M059J (cell line): ENCODE measurements around the gene CC2D1B. TPM values are rescaled to one million over a fixed set of nuclear protein-coding genes. Genes with fewer than 3 reads are reported as not detected.

Source experiments
- DNase-seq: peaks from one replicate; pipeline ENCODE4 v3.0.0-alpha.2; 2012; ENCODE audit warnings: low read depth
- total RNA-seq: library from RNA; depleted of rRNA; stranded (reverse); fragments of >200 nt; shearing (Covaris generic); gene quantifications from 2 replicates; pipeline ENCODE4 v1.2.3, GENCODE V29; 2014

Gene CC2D1B
- total RNA-seq, 1 experiment from 2014 or later = 32.5 TPM

DNA sequence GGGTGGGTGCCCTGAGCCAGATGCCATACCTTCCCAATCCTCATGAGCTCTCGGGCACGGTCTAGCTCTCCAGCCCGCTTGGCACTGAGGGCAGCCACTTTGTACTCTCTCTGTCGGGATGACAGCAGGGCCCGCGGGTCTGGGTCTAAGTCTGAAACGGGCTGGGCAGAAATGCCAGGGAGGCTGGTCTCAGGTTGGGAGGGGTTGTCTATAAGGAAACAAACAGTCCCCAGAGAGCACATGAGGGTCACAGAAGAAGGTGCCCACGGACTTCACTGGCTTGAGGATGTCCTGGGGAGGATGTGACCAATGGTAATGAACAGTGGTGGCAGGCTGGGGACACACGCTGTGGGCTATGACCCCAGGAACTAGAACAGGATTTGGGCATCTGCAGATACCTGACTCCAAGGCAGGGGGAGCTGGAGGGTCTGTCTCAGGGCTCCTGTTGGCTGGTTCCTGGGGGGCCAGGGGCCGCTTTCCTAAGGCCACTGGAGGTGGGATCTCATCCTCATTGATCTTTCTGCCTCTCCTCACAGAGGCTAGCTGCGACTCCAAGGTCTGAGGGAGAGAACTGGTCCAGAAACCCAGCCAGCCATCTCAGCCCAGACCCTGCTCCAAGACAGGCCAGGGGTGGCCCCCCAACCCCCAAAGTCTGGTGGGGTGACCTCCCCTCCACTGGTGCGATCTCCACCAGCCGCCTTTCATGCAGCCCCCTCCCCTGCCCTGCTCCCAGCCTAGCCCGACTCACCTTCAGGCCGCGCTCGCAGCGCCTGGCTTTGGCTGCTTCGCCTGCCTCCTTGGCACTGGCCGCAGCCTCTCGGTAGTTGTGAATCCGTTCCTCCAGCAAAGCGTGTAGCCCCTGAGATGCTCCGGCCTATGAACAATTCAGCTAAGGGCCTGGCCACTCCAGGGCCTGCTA, 6.1 kb downstream of the CC2D1B start:
- no peak for DNase-seq

DNA sequence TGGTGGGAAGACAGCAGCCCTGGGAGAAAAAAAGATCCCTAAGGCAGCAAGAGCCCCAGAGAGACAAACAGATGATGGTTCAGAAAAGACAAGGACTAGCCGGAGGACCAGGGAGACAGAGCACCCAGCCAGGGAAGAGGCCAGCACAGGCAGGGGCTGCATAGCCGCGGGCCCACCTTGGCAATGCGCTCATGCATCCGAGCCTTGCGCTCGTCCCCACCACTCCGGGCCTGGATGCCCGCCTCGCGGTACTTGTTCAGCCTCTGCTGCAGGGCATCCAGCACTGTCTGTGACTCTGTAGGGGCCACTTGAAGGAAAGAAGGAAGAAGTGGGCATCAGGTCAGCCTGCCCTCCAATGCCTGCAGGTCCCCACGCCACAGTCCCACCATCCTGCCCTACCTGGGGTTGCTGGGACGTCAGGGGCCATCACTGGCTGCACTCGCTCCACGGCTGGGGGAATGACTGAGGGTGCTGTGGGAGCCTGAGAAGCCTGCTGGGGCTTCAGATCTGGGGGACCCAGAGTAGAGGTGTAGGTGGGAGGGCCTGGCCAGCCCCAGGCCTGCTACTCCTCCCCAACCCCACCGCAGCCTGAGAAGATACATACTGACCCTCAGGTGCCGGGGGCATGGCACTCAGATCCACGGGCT, 7.0 kb downstream of the CC2D1B start:
- no peak for DNase-seq

DNA sequence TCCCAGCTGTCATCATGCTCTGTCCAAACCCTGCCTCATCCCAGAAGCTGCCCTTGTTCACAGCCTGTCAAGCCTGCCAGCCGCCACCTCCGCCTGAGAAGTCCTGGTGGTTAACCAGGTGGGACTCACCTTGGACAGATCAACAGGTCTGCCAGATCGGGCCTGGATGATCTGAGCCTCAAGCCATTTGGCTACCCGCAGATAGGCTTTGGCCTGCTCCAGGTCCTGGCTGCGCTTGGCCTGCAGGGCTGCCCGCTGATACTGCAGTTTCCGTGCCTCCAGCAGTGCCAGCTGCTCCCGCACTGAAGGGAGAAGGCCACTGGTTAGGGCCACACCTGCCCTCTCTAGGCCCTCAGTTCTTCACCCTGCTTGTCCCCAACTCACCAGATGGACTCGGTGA, 8.6 kb downstream of the CC2D1B start:
- DNase-seq = no peak

DNA sequence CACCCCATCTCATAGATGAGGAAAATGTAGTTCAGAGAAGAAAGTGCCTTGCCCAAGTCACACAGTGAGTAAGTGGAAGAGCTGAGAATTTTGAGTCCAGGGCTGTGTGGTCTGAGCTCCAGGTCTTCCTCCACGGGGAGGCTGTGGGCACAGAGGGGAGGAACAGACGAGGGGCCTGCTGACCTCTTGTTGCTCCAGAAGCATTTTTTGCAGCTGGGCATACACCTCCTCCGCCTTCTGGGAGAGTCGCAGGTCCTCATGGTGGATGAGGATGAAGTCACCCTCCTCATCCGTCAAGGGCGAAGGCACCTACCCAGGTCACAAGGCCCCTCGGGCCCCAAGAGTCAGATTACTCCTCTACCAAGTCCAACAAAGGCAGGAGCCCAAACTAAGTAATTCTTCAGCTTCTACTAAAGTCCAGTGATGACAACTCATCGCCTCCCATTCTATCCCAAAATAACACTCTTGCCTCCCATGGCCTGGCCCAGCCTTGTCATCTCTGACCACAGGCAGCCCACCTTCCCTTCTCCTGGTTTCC, 9.1 kb downstream of the CC2D1B start:
- DNase-seq = no peak

DNA sequence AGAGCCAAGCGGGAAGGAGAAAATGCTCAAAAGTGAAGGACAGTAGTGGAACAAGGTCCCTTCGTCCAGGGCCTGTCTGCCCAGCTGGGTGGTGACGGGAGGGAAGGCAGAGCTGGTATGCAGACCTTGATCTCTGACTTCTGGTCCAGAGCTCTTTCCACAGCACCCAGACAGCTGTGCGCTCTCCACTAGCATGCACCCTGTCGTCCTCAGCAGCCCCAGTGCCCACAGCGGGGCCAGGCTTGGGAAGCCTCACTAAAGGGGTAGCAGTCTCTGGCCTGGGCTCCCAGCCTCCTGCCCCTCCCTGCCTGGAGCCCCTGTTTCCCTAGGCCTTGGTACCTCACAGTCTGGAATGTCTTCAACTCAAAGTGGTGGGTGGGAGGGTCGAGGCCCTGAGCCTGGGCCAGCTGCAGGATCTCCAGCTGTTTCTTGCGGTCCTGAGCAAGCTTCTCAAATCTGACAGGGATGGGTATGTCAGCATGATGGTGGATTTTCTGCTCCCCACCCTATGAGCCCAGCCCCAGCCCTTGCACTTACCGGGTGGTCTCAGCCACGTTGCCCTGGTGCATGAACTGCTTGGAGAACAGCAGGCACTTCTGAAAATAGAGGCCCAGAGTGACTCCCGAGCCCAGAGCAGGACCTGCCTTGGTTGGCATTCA, 10.0 kb downstream of the CC2D1B start:
- no peak for DNase-seq

DNA sequence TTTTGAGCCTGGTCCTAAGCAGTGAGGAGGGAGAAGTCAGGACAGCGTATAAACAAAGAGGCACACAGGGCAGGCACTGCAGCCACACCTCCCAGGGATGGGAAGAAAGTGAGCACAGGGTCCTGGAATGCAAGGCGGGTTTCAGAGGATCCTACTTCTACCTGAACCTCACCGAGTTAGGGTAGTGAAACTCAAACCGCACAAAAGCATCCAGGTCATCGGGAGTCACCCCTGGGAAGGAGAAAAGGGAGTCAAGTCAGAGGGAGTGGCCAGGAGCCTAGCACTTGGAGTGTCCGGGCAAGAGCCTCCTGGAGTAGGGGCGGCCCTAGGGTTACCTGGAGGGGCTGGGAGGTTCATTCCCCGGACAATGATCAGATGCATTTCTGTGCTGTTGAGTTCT, 10.6 kb downstream of the CC2D1B start:
- no peak for DNase-seq

DNA sequence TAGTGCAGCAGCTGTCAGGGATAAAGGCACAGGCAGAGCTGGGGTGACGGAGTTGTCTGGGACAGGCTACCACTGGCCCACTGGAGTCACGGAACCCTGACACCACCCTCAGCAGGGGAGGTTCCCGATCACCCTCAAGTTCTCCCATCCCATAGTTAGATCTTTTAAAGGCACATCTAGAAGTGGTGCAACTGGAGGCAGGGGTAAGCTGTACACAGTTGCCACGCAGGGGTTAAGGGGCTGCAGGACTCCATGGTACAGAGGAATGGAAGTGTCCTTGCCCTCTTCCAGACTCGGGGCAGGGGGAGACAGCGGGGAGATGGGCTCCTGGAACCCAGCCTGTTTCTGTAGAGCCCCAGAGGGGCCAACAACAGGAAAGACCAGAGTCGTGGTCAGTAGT, 13.3 kb downstream of the CC2D1B start:
- no peak for DNase-seq

DNA sequence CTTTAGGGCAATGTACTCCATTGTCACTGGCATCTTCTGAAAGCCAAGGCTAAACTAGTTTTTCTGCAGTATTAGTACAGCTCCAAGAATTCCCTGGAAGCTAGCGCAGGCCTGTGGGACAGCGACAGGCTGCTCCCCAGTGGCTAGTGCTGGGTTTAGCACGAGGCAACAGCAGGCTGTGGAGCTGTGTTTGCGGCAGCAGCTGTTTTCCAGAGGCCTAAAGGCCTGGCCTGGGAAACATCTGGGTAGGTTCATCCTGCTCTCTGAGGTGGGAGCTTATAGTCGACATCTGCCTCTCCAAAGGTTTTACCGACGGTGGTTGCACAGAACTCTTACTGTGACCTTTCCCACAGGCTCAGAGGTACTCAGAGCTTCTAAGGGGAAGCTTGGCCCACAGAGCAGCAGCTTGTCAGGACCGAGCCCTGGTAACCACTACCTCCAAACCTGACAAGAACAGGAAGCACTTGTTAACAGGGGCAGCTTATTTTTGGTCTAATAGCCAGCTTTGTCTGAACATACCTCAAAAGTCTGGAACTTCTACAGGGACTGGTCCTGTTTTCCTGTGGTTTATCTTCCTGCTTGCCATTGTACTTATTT, 17.2 kb downstream of the CC2D1B start:
- peak; percentile 17 for DNase-seq

DNA sequence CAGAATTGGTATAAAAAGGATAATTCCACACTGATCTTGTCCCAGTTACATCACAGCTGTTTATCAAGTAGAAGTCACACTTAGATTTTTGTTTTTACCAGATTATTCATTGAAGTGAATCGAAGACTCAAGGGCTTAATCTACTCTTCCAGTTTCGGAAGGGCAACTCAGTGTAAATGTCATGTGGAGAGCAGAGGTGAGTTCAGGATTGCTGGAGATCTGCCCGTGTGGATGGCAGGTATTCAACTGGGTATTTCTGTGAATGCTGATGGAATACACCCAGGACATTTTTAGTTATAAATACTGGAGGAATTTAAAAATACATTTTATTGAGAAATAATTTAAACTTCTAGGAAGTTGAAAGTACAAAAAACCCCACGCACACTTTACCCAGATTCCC, 19.4 kb downstream of the CC2D1B start:
- DNase-seq = no peak

DNA sequence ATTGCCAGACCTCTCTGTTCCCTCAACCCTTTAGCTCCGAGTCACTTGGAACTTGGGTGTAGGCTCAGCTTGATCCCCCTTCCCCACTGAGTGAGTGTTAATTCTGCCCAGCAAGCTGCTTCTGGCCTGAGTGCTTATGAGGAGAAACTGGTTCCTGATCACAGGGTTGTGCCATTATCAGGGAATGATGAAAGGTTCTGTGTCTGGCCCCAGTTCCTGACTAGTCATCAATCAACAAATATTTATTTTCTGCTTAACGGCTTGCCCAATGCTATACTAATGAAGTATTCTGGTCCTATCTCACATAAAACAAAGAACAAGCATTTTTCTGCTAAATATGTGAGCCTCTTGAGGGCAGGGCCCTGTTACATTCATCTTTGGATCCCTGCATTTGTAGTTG, 20.8 kb downstream of the CC2D1B start:
- no peak for DNase-seq

DNA sequence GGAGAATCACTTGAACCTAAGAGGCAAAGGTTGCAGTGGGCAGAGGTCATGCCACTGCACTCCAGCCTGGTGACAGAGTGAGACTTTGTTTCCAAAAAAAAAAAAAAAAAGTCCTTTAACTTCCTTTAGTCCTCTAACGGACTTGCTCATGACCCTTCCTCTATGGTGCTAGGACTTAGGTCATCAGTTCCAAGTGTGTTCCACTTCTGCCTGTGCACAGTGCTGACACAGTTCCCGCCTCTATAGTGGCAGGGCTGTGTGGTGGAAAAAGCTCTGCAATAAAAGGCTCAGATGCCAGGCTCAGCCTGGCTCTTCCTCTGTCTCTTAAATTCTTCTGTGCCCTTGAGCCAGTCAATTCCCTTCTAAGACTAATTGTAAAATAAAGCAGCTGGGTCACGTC, 22.0 kb downstream of the CC2D1B start:
- no peak for DNase-seq

DNA sequence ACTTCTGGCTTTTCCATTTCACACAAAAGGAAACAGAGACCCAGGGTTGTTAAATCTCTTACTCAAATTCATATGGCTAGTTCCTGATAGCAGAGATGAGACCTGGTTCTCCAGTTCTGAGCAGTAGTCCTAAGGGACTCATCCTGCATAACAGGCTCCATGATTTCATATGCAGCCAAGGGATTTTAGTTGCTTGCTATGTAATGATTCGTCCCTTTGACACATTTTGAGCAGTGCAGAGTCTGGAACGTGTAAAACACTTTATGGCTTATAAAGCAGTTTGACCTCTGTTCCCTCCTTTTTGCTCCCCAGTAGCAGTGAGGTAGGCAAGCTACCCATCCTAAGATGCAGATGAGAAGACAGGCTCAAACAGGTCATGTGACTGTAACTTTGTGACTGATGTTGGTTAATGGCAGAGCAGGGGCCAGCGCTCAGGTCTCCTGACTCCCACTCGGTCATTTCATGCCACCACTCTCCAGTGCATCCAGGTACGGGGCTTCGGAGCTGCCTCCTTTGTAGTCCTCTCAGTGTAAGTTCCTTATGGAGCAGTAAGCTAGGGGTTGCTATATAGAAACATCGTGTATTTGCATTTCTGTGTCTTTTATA, 24.2 kb downstream of the CC2D1B start:
- DNase-seq = no peak

DNA sequence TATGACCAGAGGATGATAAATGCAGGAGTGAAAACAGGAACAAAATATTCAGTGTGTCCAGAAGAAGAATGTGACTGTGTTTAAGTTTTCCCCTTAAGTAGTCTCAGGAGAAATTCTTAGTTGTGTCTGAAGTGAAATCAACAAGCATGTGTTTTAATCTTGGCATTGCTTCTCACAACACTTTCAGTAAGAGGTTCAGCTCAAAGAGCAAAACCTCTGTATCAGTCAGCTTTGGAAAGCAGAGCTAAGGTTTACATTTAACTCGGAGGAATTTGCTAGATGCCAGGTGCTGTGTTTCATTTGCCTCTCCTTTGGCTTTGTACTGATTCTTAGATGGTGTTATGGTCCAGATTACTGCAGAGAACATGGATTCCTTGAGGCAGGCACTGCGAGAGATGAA, 28.6 kb downstream of the CC2D1B start:
- DNase-seq = no peak

DNA sequence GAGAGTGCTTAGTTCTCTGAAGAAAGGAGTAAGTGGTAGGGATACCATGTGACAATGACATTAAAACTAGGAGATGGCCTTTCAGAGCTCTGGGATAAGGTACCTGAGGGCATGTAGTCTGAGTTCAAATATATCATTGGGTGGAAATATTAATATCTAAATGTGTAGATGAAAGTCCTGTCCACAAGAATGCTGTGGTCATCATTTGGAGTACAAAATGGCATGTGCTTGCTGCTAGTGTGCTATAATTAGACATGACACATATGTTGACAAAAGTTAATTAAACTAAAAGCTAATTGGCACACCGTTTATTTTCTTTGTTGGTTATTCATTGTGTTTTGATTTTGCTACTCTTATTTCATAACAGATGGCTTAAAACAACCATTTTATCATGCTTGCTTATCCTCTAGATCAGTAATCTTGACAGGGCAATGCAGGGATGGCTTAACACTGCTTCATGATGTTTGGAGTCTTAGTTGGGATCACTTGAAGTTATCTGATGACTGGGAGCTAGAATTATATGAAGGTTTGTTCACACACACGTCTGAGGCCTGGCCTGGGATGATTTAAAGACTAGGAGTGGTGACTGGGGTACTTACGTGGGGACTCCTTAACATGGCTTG, 31.0 kb downstream of the CC2D1B start:
- no peak for DNase-seq

DNA sequence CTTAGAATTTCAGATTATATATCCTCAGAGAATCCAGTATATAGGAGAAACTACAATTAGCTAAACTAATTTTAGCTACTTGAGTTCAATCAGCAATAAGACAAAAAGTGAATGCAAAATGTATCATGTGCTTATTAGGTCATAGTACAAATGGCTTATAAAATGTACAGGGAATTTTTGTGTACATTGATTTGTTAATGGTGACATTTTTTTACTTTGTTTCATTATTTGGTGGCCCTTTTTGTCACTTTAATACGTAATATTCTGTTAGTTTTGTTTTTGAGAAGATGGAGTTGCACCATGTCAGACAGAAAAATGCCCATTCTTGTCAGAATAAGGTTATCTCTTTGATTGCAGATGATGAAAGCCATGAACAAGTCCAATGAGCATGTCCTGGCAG, 33.6 kb downstream of the CC2D1B start:
- DNase-seq = no peak

DNA sequence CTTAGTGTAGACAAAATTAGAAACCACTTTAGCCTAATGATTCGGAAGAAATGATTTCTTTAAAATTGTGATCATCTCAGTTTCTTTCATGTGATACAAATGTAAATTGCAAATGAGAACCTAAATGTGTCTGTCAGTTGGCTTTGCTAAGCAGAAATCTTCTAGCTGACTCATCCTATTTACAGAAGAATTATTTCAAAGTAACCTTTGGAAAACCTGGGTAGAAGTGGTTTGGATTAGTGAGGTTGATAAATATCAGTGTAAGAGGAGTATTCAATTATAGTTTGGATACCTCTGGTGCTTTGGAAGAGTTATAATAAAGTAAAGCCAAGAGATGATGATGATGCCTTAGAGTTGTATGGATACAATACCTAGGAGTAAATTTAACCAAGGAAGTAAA, 37.4 kb downstream of the CC2D1B start:
- no peak for DNase-seq

DNA sequence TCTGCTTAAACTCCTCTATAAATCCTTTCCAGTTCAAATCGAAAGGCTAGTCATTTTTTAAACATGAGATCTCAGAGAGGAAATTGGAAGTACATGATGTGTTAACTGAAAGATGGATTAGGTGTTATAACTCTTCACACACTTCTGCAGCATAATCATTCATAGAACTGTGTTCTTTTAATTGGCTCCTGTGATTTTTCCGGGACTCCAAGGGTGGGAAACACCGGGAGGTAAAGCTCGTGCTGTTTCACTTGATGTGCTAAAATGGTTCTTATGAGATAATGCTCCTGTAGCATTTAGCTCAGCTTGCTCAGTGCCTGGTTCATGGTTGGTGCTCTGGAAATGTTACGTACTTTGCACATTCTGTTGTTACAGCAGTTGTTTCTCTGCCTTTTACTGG, 40.2 kb downstream of the CC2D1B start:
- no peak for DNase-seq

DNA sequence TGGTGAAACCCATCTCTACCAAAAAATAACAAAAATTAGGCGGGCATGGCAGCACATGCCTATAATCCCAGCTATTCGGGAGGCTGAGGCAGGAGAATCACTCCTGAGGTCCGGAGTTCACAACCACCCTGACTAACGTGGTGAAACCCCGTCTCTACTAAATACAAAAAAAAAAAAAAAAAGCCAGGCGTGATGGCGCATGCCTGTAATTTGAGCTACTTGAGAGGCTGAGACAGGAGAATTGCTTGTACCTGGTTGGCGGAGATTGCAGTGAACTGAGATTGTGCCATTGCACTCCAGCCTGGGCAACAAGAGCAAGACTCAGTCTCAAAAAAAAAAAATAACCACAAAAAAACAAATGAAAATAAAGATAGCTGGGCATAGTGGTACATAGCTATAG, 42.3 kb downstream of the CC2D1B start:
- no peak for DNase-seq

DNA sequence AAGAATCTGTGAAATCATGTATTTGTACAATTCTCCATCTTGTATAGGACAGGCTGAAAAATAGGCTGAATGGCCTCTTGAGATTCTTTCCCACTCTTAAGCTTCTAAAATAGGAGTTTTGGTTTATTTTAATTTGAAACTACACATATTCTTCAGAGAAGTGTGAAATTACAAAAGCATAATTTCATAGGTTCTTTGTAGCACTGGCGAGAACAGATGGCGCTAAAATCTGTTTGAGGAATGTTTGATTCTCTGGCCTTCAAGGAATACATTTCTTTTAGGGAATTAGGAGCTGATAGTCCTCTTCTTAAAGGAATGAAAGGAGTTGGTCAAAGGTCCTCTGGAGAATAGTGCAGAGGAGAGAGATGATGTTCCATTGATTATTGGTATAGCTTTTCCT, 44.9 kb downstream of the CC2D1B start:
- DNase-seq = no peak

DNA sequence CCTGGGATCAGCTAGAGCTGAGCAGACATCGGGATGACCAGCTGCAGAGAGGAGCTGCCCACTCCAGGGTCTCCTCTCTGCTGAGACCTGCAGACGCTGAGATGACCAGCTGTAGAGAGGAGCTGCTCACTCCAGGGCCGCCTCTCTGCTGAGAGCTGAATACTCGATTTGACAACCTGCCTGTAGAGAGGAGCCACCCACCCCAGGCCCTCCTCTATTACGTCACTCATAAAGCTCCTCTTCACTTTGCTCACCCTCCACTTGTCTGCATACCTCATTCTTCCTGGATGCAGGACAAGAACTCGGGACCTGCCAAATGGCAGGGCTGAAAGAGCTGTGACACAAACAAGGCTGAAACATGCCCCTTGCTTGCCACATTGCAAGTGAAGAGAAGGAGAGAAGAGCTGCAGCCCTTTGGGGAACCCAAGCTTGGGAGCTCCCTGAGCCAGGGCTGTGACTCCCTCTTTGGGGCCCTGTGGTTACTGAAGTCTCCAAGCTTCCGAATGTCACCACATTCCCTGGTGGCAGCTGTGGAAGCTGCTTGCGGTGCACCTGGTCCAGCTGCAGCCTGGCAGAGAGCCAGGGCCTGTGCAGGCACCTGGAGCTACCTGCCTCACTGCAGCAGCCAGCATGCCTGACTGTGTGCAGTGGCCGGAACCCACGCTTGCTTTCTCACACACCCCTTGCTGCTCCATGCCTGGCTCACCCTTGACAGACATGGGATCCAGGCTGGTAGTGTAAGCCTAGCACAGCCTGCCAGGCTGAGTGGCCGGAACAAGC, 59.6 kb downstream of the CC2D1B start:
- DNase-seq = no peak
